HPDE6-E6E7 (cell line): Measurements from ENCODE around the gene RUNX3.

Source experiments
- DNase-seq: peaks from one replicate; pipeline ENCODE4 v3.0.0; 2011; ENCODE audit warnings: missing footprints; ENCODE audit errors: extremely low spot score

The RUNX3 gene

DNA sequence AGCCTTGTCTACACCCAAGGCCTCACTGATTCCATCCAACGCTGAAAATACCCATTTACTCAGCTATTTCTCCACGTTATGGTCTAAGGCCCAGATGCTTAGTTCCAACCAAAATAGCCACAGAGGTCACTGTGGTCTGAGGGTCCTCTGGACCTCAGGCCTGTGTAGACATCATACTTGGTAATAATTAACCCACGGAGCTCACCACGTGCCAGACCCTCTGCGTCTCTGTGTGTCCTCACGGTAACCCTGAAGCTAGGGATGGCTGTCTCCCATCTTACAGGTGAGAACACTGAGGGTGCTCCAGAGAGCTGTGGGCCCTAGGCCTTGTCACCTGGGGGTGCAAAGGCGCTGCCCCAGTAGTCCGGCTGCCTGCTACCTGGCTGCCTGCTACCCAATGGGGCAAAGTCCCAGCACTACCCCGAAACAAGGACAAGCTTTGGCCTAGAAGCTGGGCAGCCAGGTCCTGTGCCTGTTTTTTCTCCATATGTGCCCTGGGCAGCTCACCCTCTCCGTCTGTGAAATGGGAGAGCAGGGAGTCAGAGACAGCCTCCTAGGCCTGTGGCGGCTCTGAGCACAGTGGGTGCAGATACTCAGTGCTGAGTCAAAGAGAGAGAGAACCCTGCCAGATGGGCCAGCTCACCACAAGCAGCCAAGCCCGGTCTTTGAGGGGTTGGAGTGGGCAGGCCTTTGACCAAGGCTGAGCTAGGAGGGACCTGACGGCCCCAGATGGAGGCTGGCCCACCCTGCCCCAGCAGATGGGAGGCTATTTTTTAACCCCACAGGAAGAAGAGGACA is 17.0 kb upstream of the RUNX3 start:
- no peak for DNase-seq

DNA sequence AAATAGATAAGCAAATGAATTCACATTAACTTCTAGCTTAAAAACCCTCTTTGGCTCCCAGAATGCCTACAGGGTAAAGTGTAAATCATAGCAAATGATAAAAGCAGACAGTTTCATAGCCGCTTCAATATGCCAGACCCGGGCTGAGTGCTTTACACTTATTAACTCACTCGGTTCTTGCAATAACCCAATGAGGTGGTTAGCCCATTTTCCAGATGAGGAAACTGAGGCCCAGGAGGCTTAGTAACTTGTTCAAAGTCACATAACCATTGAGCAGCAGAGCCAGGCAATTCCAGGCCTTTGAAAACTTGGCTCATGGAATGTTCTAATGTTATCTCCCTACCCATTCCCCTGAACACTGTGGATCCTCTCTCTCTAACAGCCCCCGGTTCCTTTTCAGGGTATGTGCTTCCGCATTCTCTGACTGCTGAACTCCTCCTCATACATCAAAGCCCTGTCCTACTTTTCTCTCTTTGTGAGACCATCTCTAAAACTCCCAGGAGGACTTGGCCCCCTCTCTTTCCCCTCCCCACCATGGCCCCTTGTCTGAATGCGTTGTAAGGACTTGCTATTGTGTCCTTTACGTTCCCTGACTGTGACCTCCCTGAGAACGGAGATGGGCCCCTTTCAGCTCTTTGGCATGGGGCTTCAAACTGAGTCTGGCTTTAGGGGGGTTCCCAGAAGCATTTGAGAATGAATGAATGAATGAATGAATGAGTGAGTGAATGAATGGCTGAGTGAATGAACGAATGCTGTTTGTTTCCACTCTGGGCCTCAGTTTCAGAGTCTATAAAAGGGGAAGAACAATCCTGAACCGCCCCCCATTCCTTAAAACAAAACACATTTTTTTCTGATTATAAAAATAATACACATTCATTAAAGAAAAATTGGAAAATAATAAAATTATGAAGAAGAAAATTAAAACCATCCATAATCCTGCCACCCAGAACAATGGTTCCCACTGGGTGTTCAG is 15.6 kb upstream of the RUNX3 start:
- no peak for DNase-seq

- DNase-seq, result no peak
Measured at GRCh38 chr1:24944318-24944717, 14.2 kb upstream of the RUNX3 start.

DNA sequence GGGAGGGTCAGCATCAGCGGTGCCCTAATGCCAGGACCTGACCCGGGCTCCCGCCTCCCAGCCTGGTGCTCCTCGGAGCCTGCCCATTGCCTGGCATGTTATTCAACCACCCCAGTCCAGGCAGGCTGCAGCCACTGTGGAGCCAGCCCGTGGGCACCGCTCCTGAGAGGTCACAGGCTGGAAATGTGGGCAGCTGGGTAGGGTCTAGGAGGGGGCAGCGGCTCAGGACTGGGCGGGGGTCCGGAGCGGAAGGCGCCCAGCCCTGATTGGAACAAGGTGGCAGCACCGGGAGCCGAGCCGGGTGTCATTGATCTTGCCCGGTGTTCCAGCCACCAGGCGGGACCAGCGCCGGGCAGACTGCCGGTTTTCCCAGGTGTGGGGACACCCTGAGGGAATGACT is 12.7 kb upstream of the RUNX3 start:
- DNase-seq, result no peak

DNA sequence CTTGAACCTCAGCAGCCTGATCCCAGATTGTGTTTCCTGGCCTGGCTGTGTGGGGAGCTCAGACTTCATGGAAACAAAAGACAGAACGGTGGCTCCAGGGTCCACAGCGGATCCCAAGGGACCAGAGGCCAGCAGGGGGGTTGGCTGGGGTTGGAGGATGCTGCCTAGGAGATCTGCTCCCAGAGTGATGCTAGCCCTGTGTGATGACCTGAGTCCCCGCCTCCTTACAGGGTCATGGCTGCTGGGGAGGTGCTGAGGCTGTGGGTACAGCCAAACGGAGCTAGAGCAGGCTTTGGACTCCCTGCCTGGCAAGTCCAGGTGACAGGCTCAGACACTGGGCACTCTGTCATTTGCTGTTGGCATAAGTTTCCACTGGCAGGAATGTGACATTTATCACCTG is 11.5 kb upstream of the RUNX3 start:
- no peak for DNase-seq

- DNase-seq, result no peak
Measured at GRCh38 chr1:24940231-24940630, 10.2 kb upstream of the RUNX3 start.

- no peak for DNase-seq
Measured at GRCh38 chr1:24939675-24940193, 9.7 kb upstream of the RUNX3 start.

- no peak for DNase-seq
Measured at GRCh38 chr1:24939040-24939674, 9.1 kb upstream of the RUNX3 start.

GRCh38 chr1:24938276-24938675 is 8.2 kb upstream of the RUNX3 start:
- DNase-seq, result no peak

- DNase-seq, result no peak
Measured at GRCh38 chr1:24936684-24937083, 6.6 kb upstream of the RUNX3 start.

DNA sequence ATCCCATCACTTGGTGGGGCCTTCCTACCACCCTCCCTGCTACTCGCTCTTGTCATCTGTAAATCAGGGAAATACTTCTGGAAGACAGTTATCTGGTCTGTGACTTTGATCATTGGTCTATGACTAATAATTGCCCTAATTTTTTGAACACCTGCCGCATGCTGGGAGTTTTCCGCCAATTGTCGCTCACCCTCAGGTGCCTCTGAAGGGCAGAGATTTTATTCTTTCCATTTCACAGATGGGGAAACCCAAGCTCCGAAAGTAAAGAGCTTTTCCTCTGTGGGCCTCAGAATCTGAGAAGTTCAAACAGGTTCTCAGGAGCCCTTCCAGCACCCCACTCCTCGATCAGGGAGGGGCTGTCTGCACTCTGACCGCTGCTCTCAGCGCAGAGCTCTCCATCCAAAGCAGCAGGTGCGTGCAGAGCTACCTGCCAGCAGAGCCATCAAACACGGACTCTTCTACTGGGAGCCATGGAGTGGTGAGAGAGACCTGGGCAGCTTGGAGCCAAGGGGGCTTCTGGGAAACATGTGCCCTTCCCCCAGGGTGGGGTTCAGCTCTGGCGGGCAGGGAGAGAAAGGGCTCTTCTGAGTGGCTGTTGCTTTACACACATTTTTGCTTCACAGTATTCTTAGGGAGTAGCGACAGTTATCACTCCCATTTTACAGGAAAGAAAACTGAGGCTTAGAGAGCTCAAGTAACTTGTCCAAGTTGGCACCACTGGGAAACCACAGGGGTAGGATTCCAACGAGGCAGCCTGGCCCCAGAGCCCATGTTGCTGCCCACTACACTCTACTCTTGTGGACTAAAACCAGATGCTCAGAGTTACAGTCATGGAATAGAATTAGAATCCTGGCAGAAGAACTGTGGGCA is 5.8 kb upstream of the RUNX3 start:
- DNase-seq, result no peak

DNA sequence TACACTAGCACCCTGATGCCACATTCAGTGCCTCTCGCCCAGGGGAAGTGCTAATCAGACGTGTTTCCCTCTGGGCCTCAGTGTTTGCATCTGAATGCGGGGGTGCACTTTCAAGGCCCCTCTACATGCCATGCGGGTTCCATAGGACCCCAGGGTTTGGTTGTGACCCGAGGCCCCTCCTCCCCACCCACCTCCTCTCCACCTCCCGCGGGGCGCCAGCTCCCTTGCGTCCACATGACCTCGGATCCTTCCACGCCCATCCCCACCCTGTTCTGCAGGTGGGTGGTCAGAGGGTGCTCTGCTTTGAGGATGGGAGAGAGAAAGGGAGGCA is 5.1 kb upstream of the RUNX3 start:
- no peak for DNase-seq

DNA sequence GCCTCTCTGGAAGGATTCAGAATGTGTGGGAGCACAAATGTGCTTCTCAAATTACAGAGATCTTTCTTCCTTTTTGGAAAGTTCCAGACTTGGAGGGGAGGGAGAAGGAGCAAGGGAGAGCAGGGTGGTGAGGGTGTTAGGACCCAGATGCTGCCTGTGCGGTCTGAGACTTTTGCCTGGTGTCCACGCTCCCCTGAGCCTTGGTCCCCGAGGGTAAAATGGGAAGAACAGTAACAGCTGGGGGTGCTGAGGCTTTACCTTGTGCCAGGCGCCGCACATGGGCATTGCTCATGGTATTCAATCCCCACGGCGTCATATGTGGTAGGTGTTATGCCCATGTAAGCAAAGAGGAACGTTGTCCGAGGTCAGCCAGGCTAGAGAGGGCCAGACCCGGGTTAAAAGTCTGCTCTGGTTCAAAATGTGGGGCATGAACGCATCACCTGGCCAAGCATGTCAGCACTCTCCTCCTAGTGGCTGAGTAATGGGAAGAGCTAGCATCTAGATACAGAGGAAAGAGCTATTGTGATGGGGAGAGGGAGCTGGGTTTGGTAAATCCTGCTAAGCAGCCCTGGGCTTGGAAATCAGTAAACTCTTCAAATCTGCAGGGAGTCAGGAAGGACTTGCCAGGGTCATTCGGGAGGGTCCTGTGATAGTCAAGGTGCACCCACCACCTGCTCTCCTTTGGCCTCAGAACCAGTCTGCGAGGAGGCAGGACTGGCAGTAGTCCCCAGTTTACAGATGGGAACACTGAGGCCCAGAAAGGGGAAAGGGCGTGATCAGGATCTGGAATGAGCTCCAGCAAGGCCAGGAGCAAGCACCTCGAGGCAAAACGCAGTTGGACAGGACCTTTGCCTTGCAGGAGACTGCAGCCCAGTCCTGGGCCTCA is 4.5 kb upstream of the RUNX3 start:
- DNase-seq, result no peak

GRCh38 chr1:24933468-24933867 is 3.4 kb upstream of the RUNX3 start:
- no peak for DNase-seq

DNA sequence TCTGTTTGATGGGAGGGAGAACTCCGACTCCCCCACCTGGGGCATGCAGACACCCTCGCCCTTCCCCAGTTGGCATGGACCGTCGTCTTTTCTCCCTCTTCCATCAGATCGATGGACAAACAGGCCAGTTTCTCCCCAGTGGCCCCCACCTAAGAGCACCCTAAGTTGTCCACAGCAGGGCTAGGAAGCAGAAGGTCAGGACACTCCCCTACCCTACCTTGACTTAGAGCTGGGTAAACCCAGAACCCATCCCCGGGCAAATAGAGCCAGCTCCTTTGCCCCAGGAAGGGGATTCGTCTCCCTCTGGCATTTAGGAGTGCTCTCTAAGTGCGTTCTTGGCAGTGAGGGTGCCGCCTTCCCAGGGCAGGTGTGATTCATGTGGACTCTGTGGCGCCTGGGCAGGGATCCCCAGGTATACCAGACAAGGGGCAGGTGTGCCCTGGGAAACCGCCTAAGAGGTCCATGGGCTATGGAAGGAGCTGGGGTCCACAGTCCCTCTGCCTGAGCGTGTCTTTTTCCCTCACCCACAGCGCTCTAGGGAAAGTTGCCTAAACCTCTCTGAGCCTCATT is 2.7 kb upstream of the RUNX3 start:
- DNase-seq, result no peak

- DNase-seq, result peak; percentile 60
Measured at GRCh38 chr1:24932284-24932683, 2.2 kb upstream of the RUNX3 start.

DNA sequence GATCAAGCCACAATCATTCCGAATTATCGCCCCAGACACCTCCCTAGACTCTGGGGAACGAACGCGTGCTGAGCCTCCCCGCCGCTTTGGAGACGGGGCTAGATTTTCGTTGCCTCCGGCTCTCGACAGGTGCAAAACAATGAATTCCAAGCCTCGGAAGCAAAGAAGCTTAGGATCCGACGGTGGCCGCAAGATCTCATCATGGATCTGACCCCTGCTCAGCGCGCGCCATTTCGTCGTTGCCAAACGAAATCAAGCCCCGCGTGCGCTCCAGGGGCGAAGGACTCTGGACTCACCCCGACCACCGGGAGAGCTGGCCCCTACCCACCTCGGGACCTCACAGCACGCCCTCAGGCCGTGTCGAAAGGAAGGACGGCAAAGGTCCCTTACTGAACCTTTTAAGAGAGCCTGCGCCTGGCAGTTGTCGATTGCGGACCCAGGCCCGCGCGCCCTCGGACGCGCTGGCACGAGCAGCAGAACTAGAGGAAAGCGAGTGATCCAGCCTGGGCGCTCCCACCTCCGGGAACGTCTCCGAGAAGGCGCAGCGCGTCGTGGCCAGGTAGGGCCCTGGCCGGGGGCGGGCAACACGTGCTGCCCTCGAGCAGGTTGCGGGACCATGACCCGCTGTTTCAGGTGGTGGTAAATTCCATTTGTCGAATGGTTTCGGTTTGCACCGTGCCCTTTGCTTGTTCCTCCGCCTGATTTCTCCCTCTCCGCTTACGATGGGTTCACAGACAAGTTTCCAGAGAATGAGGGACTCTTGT is 1.6 kb upstream of the RUNX3 start:
- no peak for DNase-seq

DNA sequence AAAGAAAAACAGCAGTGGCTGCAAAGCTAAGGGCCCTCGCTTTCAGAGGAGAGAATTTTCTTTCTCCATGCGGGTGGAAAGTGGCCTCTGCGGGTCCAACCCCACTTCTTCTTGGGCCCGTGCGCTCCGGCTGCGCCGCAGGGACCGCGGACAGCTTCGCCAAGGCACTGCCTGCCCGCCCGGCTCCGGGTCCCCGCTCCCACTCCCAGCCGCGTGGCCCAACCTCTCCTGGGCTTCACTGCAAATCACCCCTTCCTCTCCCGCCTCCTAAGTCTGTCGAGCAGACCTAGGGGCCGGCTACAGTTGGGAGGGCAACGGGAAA is 1.0 kb upstream of the RUNX3 start:
- no peak for DNase-seq
